Neutrophil (primary cell): Measurements from ENCODE around the gene PFDN1.

Experiments
- H3K27ac ChIP-seq: fragments of 200-600 bp; sonication (generic); 2 replicates; pipeline ENCODE4 v1.5.1; 2016; ENCODE audit warnings: mild to moderate bottlenecking, moderate library complexity
- H3K27me3 ChIP-seq: fragments of 200-600 bp; sonication (generic); 2 replicates; pipeline ENCODE4 v1.6.0; 2016; ENCODE audit warnings: mild to moderate bottlenecking
- H3K36me3 ChIP-seq: fragments of 200-600 bp; sonication (generic); 2 replicates; pipeline ENCODE4 v1.5.1; 2017
- H3K4me1 ChIP-seq, 2 experiments: fragments of 200-600 bp in 1 of 2; sonication (generic) in 1 of 2; 1 replicate in 1 of 2; 2 replicates in 1 of 2; pipeline versions ENCODE4 v1.5.1 to v1.6.1; 2013 to 2016; ENCODE audit warnings: low read depth in 1 of 2, low read length in 1 of 2, mild to moderate bottlenecking in 1 of 2, moderate library complexity in 1 of 2; ENCODE audit not compliant: control insufficient read depth in 1 of 2, insufficient read depth in 1 of 2
- H3K4me3 ChIP-seq, 2 experiments: fragments of 200-600 bp in 1 of 2; sonication (generic) in 1 of 2; 1 replicate in 1 of 2; 2 replicates in 1 of 2; pipeline ENCODE4 v1.5.1; 2013 to 2016; ENCODE audit warnings: low read depth in 1 of 2, low read length in 1 of 2, mild to moderate bottlenecking in 1 of 2, moderate library complexity in 1 of 2
- H3K9me3 ChIP-seq: fragments of 200-600 bp; sonication (generic); 2 replicates; pipeline ENCODE4 v1.5.1; 2016
- CTCF ChIP-seq: fragments of 200-600 bp; sonication (generic); IDR thresholded peaks from 2 replicates; pipeline ENCODE4 v1.5.1; 2016; ENCODE audit warnings: antibody characterized with exemption

The PFDN1 gene

GRCh38 chr5:140234377-140234989, 68.4 kb downstream of the PFDN1 start:
- Histone ChIP-seq H3K27ac (peak overlapping the region; percentile 84), H3K4me3 (no peak overlapping the region), H3K9me3 (no peaks in the 10 kb centered on the region), H3K36me3 (no peaks in the 10 kb centered on the region), H3K27me3 (no peaks in the 10 kb centered on the region), H3K4me1 (peaks cover 85 to 89% of the 10 kb centered on the region in 2 experiments)
- TF ChIP-seq CTCF = no peak

- no peak for TF ChIP-seq CTCF
Observed at GRCh38 chr5:140232731-140233130, 70.2 kb downstream of the PFDN1 start.

GRCh38 chr5:140230373-140230772, 72.5 kb downstream of the PFDN1 start:
- Histone ChIP-seq H3K36me3 (no peaks in the 10 kb centered on the region), H3K4me1 (peaks cover 66 to 67% of the 10 kb centered on the region in 2 experiments), H3K4me3 (no peak overlapping the region), H3K27me3 (no peaks in the 10 kb centered on the region), H3K9me3 (no peaks in the 10 kb centered on the region), H3K27ac (no peak overlapping the region)
- no peak for TF ChIP-seq CTCF

More at GRCh38 chr5:140232731-140233130, 70.2 kb downstream of the PFDN1 start:
- H3K36me3 ChIP-seq = no peaks in the 10 kb centered on the region
- H3K27me3 ChIP-seq = no peaks in the 10 kb centered on the region
- H3K4me1 ChIP-seq = peaks cover 83 to 85% of the 10 kb centered on the region in 2 experiments
- no peak overlapping the region for H3K4me3 ChIP-seq
- H3K27ac ChIP-seq = peak overlapping the region; percentile 21
- no peaks in the 10 kb centered on the region for H3K9me3 ChIP-seq

- H3K4me3 ChIP-seq = no peak overlapping the region
- no peaks in the 10 kb centered on the region for H3K36me3 ChIP-seq
- no peaks in the 10 kb centered on the region for H3K27me3 ChIP-seq
- peaks cover 47 to 53% of the 10 kb centered on the region in 2 experiments for H3K4me1 ChIP-seq
- peak overlapping the region; percentile 62 for H3K27ac ChIP-seq
- no peak for TF ChIP-seq CTCF
- H3K9me3 ChIP-seq = no peaks in the 10 kb centered on the region
Observed at GRCh38 chr5:140228364-140228837, 74.5 kb downstream of the PFDN1 start.

- H3K27ac ChIP-seq = no peak overlapping the region
- peaks cover 44 to 53% of the 10 kb centered on the region in 2 experiments for H3K4me1 ChIP-seq
- H3K36me3 ChIP-seq = no peaks in the 10 kb centered on the region
- no peaks in the 10 kb centered on the region for H3K27me3 ChIP-seq
- no peak overlapping the region for H3K4me3 ChIP-seq
- no peak for TF ChIP-seq CTCF
- no peaks in the 10 kb centered on the region for H3K9me3 ChIP-seq
Observed at GRCh38 chr5:140227046-140227445, 75.9 kb downstream of the PFDN1 start.
